HFFc6 (cell line): ENCODE data around the gene SLC27A5. TPM values are rescaled to one million over a fixed set of nuclear protein-coding genes. Genes with fewer than 3 reads are reported as not detected.
A peak's percentile ranks its signal among the peaks of the same experiment; 100 is the strongest.

ENCODE experiments used
- DNase-seq: peaks from one replicate; pipeline ENCODE4 v3.0.0-alpha.2; 2018
- H3K27ac Mint-ChIP-seq: 2 replicates; pipeline ENCODE4 v1.8.0; 2020; ENCODE audit warnings: mild to moderate bottlenecking, mixed read lengths
- H3K27me3 Mint-ChIP-seq: 2 replicates; pipeline ENCODE4 v1.8.0; 2021; ENCODE audit warnings: mild to moderate bottlenecking, moderate library complexity, mixed read lengths; ENCODE audit not compliant: insufficient read depth
- H3K36me3 Mint-ChIP-seq: 2 replicates; pipeline ENCODE4 v1.8.0; 2021; ENCODE audit warnings: low read depth, mixed read lengths
- H3K4me1 Mint-ChIP-seq: 2 replicates; pipeline ENCODE4 v1.8.0; 2020; ENCODE audit warnings: low read depth, mixed read lengths
- H3K4me3 Mint-ChIP-seq: 2 replicates; pipeline ENCODE4 v1.8.0; 2020; ENCODE audit warnings: mild to moderate bottlenecking, moderate library complexity, mixed read lengths
- H3K9me3 Mint-ChIP-seq: 2 replicates; pipeline ENCODE4 v1.8.0; 2020; ENCODE audit warnings: mild to moderate bottlenecking, mixed read lengths
- CTCF ChIP-seq: fragments of 200-600 bp; sonication (generic); IDR thresholded peaks from 2 replicates; pipeline ENCODE4 v1.5.0; 2021; ENCODE audit warnings: antibody characterized with exemption, mild to moderate bottlenecking
- total RNA-seq, 6 experiments: library from RNA; stranded (reverse); fragmentation: NEBNext Ultra II Directional; extraction: Animal tissue kit (Norgen Biotek cat#: 25700); gene quantifications; 2 replicates in 1 of 6; 3 replicates in 5 of 6; pipeline ENCODE4 v1.2.3, GENCODE V29; 2021

Gene SLC27A5
- total RNA-seq, 6 experiments from 2014 or later, result 2.0 to 5.7 (median 2.6) TPM

DNA sequence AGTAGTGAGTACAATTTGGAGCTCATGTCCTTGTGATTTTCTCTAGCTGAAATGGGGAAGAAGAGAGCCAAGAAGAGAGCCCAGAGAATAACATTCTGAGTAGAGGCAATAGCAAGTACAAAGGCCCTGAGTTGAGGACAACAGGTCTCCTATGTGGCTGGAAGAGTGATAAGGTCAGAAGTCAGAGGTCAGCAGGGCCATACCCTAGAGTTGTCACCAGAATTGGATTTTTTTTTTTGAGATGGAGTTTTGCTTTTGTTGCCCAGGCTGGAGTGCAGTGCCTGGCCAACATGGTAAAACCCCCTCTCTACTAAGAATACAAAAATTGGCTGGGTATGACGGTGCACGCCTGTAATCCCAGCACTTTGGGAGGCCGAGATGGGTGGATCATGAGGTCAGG is 24.1 kb upstream of the SLC27A5 start:
- H3K27ac Mint-ChIP-seq, result no peak overlapping the region
- H3K27me3 Mint-ChIP-seq, result peaks cover 48% of the 10 kb centered on the region
- H3K36me3 Mint-ChIP-seq, result no peaks in the 10 kb centered on the region
- no peak for TF ChIP-seq CTCF
- no peaks in the 10 kb centered on the region for H3K4me1 Mint-ChIP-seq
- no peaks in the 10 kb centered on the region for H3K9me3 Mint-ChIP-seq
- no peak for DNase-seq
- no peak overlapping the region for H3K4me3 Mint-ChIP-seq

GRCh38 chr19:58531034-58531840 is 19.4 kb upstream of the SLC27A5 start:
- Mint-ChIP-seq H3K9me3 (no peaks in the 10 kb centered on the region), H3K36me3 (no peaks in the 10 kb centered on the region), H3K27ac (no peak overlapping the region), H3K4me1 (no peaks in the 10 kb centered on the region), H3K4me3 (no peak overlapping the region), H3K27me3 (peaks cover 36% of the 10 kb centered on the region)
- DNase-seq, result no peak
- no peak for TF ChIP-seq CTCF

GRCh38 chr19:58529405-58529804 is 17.6 kb upstream of the SLC27A5 start:
- DNase-seq, result no peak
- Mint-ChIP-seq H3K4me3 (no peak overlapping the region), H3K4me1 (no peaks in the 10 kb centered on the region), H3K27me3 (peaks cover 29% of the 10 kb centered on the region), H3K27ac (no peak overlapping the region), H3K36me3 (no peaks in the 10 kb centered on the region), H3K9me3 (no peaks in the 10 kb centered on the region)
- no peak for TF ChIP-seq CTCF

DNA sequence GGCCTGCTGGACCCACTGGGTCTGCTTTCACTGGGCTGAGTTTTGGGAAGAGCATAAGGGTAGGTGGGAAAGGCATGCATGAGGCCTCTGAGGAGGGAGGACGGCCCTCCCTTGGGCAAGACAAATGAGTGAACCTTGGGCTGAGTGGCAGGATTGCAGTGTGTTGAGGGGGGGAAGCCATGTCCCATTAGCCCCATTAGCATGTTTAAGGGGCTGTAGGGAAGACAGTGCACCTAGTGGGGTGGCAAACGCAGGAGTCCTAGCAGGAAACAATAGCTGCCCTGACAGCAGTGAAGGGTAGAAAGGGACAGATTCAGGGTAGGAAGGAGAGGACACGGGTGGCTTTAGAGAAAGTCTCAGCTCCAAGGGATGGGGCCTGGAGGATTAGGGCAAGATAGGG is 10.9 kb upstream of the SLC27A5 start:
- H3K36me3 Mint-ChIP-seq, result no peaks in the 10 kb centered on the region

DNA sequence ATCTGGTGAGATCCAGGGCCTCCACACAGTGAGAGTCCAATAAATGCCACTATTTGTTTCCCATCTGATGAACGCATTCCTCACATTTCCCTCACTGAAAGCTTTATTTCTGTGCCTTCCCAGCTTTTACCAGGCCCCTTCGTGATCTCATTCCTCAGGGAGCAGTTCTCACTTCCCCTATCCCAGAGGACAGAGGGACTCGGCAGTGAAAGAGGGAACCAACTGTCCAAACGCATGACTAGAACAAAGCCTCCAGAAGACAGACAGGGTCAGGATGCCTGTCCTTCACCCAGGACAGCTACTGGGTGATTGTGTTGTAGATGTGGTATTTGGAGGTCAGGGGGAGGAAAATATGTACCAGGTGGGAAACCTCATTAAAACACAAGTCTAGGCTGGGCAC is 9.9 kb upstream of the SLC27A5 start:
- peak overlapping the region; percentile 57 for H3K4me3 Mint-ChIP-seq
- H3K9me3 Mint-ChIP-seq, result no peaks in the 10 kb centered on the region
- H3K27me3 Mint-ChIP-seq, result no peaks in the 10 kb centered on the region; the same call in 1 of the 2 replicates
- peaks cover 19% of the 10 kb centered on the region for H3K4me1 Mint-ChIP-seq
- H3K27ac Mint-ChIP-seq, result peak overlapping the region; percentile 64
- no peak for TF ChIP-seq CTCF
- DNase-seq, result no peak
- no peaks in the 10 kb centered on the region for H3K36me3 Mint-ChIP-seq

More for the DNA sequence above, 10.9 kb upstream of the SLC27A5 start:
- H3K9me3 Mint-ChIP-seq, result no peaks in the 10 kb centered on the region
- no peak for TF ChIP-seq CTCF
- H3K27ac Mint-ChIP-seq, result no peak overlapping the region
- DNase-seq, result no peak
- peaks cover 3% of the 10 kb centered on the region for H3K27me3 Mint-ChIP-seq
- H3K4me3 Mint-ChIP-seq, result no peak overlapping the region
- H3K4me1 Mint-ChIP-seq, result peaks cover 19% of the 10 kb centered on the region
